Loucy (cell line): Measurements from ENCODE around the gene FGF9.

Experiments used
- H2AFZ ChIP-seq: fragments of 200-600 bp; sonication (generic); 2 replicates; pipeline ENCODE4 v1.6.0; 2016; ENCODE audit warnings: antibody characterized with exemption, mild to moderate bottlenecking, low read length, moderate library complexity
- H3F3A ChIP-seq: fragments of 200-600 bp; 2 replicates; pipeline ENCODE4 v1.6.0; 2016; ENCODE audit warnings: antibody characterized with exemption, low read depth, mild to moderate bottlenecking
- H3K27me3 ChIP-seq: fragments of 200-600 bp; sonication (generic); 2 replicates; pipeline ENCODE4 v1.6.1; 2014; ENCODE audit warnings: low read length, mild to moderate bottlenecking; ENCODE audit not compliant: insufficient read depth, poor library complexity, severe bottlenecking
- H3K36me3 ChIP-seq: fragments of 200-600 bp; sonication (generic); 2 replicates; pipeline ENCODE4 v1.6.1; 2016; ENCODE audit warnings: low read length; ENCODE audit not compliant: insufficient read depth
- H3K4me1 ChIP-seq: fragments of 200-600 bp; sonication (generic); 2 replicates; pipeline ENCODE4 v1.5.1; 2014; ENCODE audit warnings: low read length, mild to moderate bottlenecking; ENCODE audit not compliant: insufficient read depth, poor library complexity, severe bottlenecking
- H3K4me2 ChIP-seq: fragments of 200-600 bp; sonication (generic); 2 replicates; pipeline ENCODE4 v1.6.0; 2014; ENCODE audit warnings: antibody characterized with exemption, low read length, low read depth, mild to moderate bottlenecking; ENCODE audit not compliant: poor library complexity, severe bottlenecking
- H3K4me3 ChIP-seq: fragments of 200-600 bp; sonication (generic); 2 replicates; pipeline ENCODE4 v1.5.1; 2014; ENCODE audit warnings: low read length, mild to moderate bottlenecking, mixed read lengths; ENCODE audit not compliant: poor library complexity, severe bottlenecking
- H3K79me2 ChIP-seq: fragments of 200-600 bp; sonication (generic); 2 replicates; pipeline ENCODE4 v1.6.1; 2014; ENCODE audit warnings: low read length; ENCODE audit not compliant: insufficient read depth
- H3K9ac ChIP-seq: fragments of 200-600 bp; sonication (generic); 2 replicates; pipeline ENCODE4 v1.6.0; 2014; ENCODE audit warnings: mild to moderate bottlenecking, low read depth, low read length, moderate library complexity; ENCODE audit not compliant: poor library complexity, severe bottlenecking
- H3K9me2 ChIP-seq: fragments of 200-600 bp; sonication (generic); replicated peaks from 2 replicates; pipeline ENCODE4 v1.6.1; 2016; ENCODE audit warnings: low read depth, low read length, mixed read lengths
- H3K9me3 ChIP-seq: fragments of 200-600 bp; sonication (generic); 2 replicates; pipeline ENCODE4 v1.6.1; 2014; ENCODE audit warnings: mild to moderate bottlenecking, antibody characterized with exemption, low read length, low read depth; ENCODE audit not compliant: insufficient read depth
- H4K20me1 ChIP-seq: fragments of 200-600 bp; sonication (generic); 2 replicates; pipeline ENCODE4 v1.6.0; 2014; ENCODE audit warnings: antibody characterized with exemption, low read length, mild to moderate bottlenecking; ENCODE audit not compliant: insufficient read depth, poor library complexity, severe bottlenecking
- EZH2phosphoT487 ChIP-seq: fragments of 200-600 bp; IDR thresholded peaks from 2 replicates; pipeline ENCODE4 v1.6.1; 2018; ENCODE audit warnings: antibody characterized with exemption, mild to moderate bottlenecking, moderate library complexity, borderline replicate concordance
- TF ChIP-seq, protein P1 (sequence below): fragments of 200-600 bp; sonication (generic); conservative IDR thresholded peaks from 2 replicates; pipeline ENCODE4 v1.5.1; 2014; ENCODE audit warnings: mild to moderate bottlenecking, antibody characterized with exemption, low read length

The FGF9 gene

GRCh38 chr13:21691928-21692327, 21.1 kb downstream of the FGF9 start:
- no peaks in the 10 kb centered on the region for H3K27me3 ChIP-seq
- no peaks in the 10 kb centered on the region for H3K9me2 ChIP-seq
- H3K4me3 ChIP-seq: no peak overlapping the region
- no peaks in the 10 kb centered on the region for H3K36me3 ChIP-seq
- no peak for TF ChIP-seq EZH2phosphoT487
- TF ChIP-seq, protein P1, sequence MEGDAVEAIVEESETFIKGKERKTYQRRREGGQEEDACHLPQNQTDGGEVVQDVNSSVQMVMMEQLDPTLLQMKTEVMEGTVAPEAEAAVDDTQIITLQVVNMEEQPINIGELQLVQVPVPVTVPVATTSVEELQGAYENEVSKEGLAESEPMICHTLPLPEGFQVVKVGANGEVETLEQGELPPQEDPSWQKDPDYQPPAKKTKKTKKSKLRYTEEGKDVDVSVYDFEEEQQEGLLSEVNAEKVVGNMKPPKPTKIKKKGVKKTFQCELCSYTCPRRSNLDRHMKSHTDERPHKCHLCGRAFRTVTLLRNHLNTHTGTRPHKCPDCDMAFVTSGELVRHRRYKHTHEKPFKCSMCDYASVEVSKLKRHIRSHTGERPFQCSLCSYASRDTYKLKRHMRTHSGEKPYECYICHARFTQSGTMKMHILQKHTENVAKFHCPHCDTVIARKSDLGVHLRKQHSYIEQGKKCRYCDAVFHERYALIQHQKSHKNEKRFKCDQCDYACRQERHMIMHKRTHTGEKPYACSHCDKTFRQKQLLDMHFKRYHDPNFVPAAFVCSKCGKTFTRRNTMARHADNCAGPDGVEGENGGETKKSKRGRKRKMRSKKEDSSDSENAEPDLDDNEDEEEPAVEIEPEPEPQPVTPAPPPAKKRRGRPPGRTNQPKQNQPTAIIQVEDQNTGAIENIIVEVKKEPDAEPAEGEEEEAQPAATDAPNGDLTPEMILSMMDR: no peak
- no peak overlapping the region for H2AFZ ChIP-seq
- no peaks in the 10 kb centered on the region for H3K9me3 ChIP-seq
- H4K20me1 ChIP-seq: no peaks in the 10 kb centered on the region
- no peak overlapping the region for H3K9ac ChIP-seq
- H3K4me1 ChIP-seq: no peaks in the 10 kb centered on the region
- no peaks in the 10 kb centered on the region for H3K79me2 ChIP-seq
- no peak overlapping the region for H3K4me2 ChIP-seq
- H3F3A ChIP-seq: no peaks in the 10 kb centered on the region

DNA sequence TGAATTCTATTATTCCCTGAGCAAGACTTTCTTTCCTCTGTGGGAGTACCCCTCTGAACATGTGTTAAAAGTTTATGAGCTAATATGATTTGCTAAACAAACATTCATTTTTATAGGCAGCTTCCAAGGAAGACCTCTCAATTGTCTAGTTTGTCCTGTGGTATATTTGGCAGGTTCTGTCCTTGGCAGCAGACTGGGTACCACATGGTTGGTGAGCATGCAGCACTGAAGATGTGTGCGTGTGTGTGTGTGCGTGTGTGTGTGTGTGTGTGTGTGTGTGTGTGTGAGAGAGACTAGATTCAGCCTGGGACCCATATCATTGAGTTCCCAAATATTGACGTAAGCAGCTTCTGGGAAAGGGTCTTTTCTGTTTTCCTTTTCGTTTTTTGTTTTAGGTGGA, 24.0 kb downstream of the FGF9 start:
- H3K4me2 ChIP-seq: no peak overlapping the region
- H4K20me1 ChIP-seq: no peaks in the 10 kb centered on the region
- H3K9me2 ChIP-seq: no peaks in the 10 kb centered on the region
- no peak overlapping the region for H3K4me3 ChIP-seq
- H3K4me1 ChIP-seq: no peaks in the 10 kb centered on the region
- no peak overlapping the region for H3K9ac ChIP-seq
- no peaks in the 10 kb centered on the region for H3K27me3 ChIP-seq
- H3F3A ChIP-seq: no peaks in the 10 kb centered on the region
- TF ChIP-seq, protein P1: no peak
- no peak for TF ChIP-seq EZH2phosphoT487
- H3K9me3 ChIP-seq: no peaks in the 10 kb centered on the region
- no peaks in the 10 kb centered on the region for H3K36me3 ChIP-seq
- no peak overlapping the region for H2AFZ ChIP-seq
- no peaks in the 10 kb centered on the region for H3K79me2 ChIP-seq

- Histone ChIP-seq H3K9me3 (no peaks in the 10 kb centered on the region), H3K4me2 (no peak overlapping the region), H3F3A (no peaks in the 10 kb centered on the region), H3K27me3 (no peaks in the 10 kb centered on the region), H4K20me1 (no peaks in the 10 kb centered on the region), H2AFZ (no peak overlapping the region), H3K4me1 (no peaks in the 10 kb centered on the region), H3K4me3 (no peak overlapping the region), H3K9ac (no peak overlapping the region), H3K79me2 (no peaks in the 10 kb centered on the region), H3K36me3 (no peaks in the 10 kb centered on the region), H3K9me2 (no peaks in the 10 kb centered on the region)
- TF ChIP-seq, protein P1: no peak
- TF ChIP-seq EZH2phosphoT487: no peak
Measured at GRCh38 chr13:21695546-21695945, 24.7 kb downstream of the FGF9 start.
